ENCODE data around the gene TRAP1. TPM values are rescaled to one million over a fixed set of nuclear protein-coding genes. Genes with fewer than 3 reads are reported as not detected.

TRAP1 gene
- total RNA-seq, 1 experiment from 2014 or later = 382 TPM

GRCh38 chr16:3730161-3731125, 13.1 kb upstream of the TRAP1 start:
- Histone ChIP-seq H3K27me3 (ENCODE audit: low read length) (no peaks in the 10 kb centered on the region), H3F3A (ENCODE audit: low read length, unreplicated experiment) (no peaks in the 10 kb centered on the region), H3K9me3 (ENCODE audit: low read length) (no peaks in the 10 kb centered on the region), H3K27ac (ENCODE audit: low read length) (no peak overlapping the region), H3K4me3 (ENCODE audit: low read length) (no peak overlapping the region), H3K4me2 (ENCODE audit: low read length) (no peak overlapping the region), H3K9ac (ENCODE audit: low read length) (no peak overlapping the region), H3K79me2 (ENCODE audit: low read length) (no peaks in the 10 kb centered on the region), H4K20me1 (ENCODE audit: low read length) (no peaks in the 10 kb centered on the region), H3K36me3 (ENCODE audit: low read depth, low read length) (peaks cover 5% of the 10 kb centered on the region; the same call in 1 of the 2 replicates), H3K9me2 (replicated peaks; ENCODE audit: low read length) (no peaks in the 10 kb centered on the region), H2AFZ (ENCODE audit: low read length) (no peak overlapping the region), H3K4me1 (ENCODE audit: insufficient read depth, low read length) (no peaks in the 10 kb centered on the region)
- ChIA-PET CTCF (no interaction called here), POLR2A (ENCODE audit: unreplicated experiment) (no interaction called here)
- intact Hi-C loops (cut with micrococcal nuclease) = no loop called here
- ATAC-seq = no peak
- DNase-seq = no peak
- no TSS peak for BruUV-seq (replicated peaks)
- no peak for TF ChIP-seq EZH2phosphoT487 (IDR thresholded peaks at IDR 0.05; ENCODE audit: borderline replicate concordance, low read length)
- TF ChIP-seq CTCF (conservative IDR thresholded peaks at IDR 0.05; ENCODE audit: low read depth, low read length) = no peak
- no peak for TF ChIP-seq EZH2 (IDR thresholded peaks at IDR 0.05; ENCODE audit: low read length, unreplicated experiment)

DNA sequence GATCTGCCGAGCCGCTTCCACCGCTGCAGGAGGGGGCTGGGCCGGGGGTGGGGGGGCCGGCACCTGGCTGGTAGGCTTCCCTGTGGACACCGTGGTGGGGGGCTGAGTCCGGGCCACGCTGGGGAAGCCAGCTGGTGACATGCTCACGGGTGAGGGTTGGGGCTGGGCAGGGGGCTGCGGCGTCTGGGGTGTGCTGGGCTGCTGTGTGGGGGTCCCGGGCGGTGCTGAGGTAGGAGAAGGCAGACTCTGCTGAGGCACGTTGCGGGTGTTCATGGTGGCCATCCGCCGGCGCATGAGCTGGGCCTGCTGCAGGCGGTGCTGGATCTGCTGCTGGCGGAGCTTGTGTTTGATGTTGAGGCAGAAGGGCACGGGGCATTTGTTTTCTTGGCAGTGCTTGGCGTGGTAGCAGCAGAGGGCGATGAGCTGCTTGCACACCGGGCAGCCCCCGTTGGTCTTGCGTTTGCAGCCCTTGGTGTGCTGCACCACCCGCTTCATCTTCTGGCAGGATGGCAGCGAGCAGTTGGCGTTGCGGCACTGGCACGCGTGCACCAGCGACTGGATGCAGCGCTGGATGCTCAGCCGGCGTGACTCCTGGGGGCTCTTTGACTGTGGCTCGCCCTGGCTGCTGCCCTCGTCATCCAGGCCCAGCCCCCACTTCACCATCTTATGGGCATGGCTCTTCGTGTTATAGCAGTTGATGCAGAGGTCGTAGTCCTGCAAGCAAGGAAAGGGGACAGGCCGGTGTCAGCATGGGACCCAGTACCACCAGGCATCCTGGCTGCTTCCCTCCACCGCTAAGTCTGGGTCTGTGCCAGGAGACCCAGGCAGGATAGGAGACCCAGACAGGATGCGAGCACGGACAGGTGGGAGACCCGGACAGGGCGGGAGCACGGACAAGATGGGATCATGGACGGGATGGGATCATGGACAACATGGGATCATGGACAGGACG, 12.1 kb upstream of the TRAP1 start:
- H3K79me2 ChIP-seq (ENCODE audit: low read length) = no peaks in the 10 kb centered on the region
- intact Hi-C loops (cut with micrococcal nuclease) = no loop called here
- H3K27ac ChIP-seq (ENCODE audit: low read length) = no peak overlapping the region
- no peak overlapping the region for H3K4me2 ChIP-seq (ENCODE audit: low read length)
- H3K27me3 ChIP-seq (ENCODE audit: low read length) = no peaks in the 10 kb centered on the region
- CTCF ChIA-PET = no interaction called here
- no peaks in the 10 kb centered on the region for H4K20me1 ChIP-seq (ENCODE audit: low read length)
- POLR2A ChIA-PET (ENCODE audit: unreplicated experiment) = no interaction called here
- no peaks in the 10 kb centered on the region for H3K9me3 ChIP-seq (ENCODE audit: low read length)
- H2AFZ ChIP-seq (ENCODE audit: low read length) = no peak overlapping the region
- no peak overlapping the region for H3K9ac ChIP-seq (ENCODE audit: low read length)
- no TSS peak for BruUV-seq (replicated peaks)
- no peaks in the 10 kb centered on the region for H3F3A ChIP-seq (ENCODE audit: low read length, unreplicated experiment)
- ATAC-seq = no peak
- no peaks in the 10 kb centered on the region for H3K9me2 ChIP-seq (replicated peaks; ENCODE audit: low read length)
- no peaks in the 10 kb centered on the region for H3K4me1 ChIP-seq (ENCODE audit: insufficient read depth, low read length)
- H3K36me3 ChIP-seq (ENCODE audit: low read depth, low read length) = peaks cover 5% of the 10 kb centered on the region; the same call in 1 of the 2 replicates
- DNase-seq = no peak
- TF ChIP-seq CTCF (conservative IDR thresholded peaks at IDR 0.05; ENCODE audit: low read depth, low read length) = no peak
- no peak for TF ChIP-seq EZH2phosphoT487 (IDR thresholded peaks at IDR 0.05; ENCODE audit: borderline replicate concordance, low read length)
- TF ChIP-seq EZH2 (IDR thresholded peaks at IDR 0.05; ENCODE audit: low read length, unreplicated experiment) = no peak
- H3K4me3 ChIP-seq (ENCODE audit: low read length) = no peak overlapping the region

Data from PC-3 (cell line).